Keratinocyte (primary cell): ENCODE measurements around the gene RALY.

ENCODE experiments used
- EZH2 ChIP-seq: IDR thresholded peaks from one replicate; pipeline ENCODE4 v1.6.1; 2012; ENCODE audit warnings: inconsistent platforms, mild to moderate bottlenecking, low read length, moderate library complexity
- TF ChIP-seq, protein P1 (sequence below), 3 experiments: IDR thresholded peaks in 1 of 3; conservative IDR thresholded peaks in 1 of 3; optimal IDR thresholded peaks in 1 of 3; 2 replicates in 2 of 3; 3 replicates in 1 of 3; pipeline versions ENCODE3 to v1.5.1; 2011; ENCODE audit warnings: low read length in 3 of 3, mild to moderate bottlenecking in 3 of 3, moderate library complexity in 2 of 3, control low read depth in 1 of 3, inconsistent platforms in 1 of 3; ENCODE audit not compliant: insufficient read depth in 2 of 3; ENCODE audit errors: extremely low read depth in 1 of 3

DNA sequence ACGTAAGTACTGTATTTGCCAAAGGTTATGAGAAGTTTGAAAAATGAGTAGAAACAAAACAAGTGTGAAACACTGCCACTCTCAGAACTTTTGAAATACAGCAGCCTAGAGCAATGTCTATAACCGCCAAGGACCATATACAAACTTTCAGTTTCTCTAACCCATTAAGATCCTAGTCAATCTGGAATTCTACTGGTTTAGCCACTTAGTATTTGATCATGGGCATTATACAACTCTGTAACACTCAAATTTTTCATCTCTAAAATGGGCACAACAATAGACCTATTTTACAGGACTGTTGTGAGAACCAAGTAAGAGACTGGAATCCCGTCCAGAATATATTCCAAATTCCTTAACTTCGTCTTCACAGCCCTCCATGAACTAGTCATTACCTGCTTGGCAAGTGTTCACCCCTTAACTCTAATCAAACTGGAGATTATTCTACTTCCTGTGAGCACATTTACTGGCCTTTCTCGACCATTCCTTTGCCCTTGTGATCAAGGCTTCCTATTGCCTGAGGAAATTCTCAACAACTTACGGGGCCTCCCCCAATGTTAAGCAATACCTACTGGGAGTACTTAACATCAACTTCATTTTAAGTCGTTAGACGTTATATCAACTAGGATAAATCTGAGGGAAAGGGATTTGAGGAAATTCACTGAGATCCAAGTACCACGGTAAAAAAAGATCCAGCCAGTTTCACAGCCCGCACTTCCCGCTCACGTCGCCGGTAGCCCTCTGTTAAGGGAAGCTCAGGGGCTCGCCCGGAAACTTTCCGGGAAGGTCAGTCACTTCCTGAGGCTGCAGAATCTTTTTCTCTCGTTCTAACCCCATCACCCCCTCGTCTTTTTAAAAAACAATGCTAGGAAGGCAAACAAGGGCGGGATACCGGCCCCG lies 117.3 kb downstream of the RALY start:
- TF ChIP-seq, protein P1, sequence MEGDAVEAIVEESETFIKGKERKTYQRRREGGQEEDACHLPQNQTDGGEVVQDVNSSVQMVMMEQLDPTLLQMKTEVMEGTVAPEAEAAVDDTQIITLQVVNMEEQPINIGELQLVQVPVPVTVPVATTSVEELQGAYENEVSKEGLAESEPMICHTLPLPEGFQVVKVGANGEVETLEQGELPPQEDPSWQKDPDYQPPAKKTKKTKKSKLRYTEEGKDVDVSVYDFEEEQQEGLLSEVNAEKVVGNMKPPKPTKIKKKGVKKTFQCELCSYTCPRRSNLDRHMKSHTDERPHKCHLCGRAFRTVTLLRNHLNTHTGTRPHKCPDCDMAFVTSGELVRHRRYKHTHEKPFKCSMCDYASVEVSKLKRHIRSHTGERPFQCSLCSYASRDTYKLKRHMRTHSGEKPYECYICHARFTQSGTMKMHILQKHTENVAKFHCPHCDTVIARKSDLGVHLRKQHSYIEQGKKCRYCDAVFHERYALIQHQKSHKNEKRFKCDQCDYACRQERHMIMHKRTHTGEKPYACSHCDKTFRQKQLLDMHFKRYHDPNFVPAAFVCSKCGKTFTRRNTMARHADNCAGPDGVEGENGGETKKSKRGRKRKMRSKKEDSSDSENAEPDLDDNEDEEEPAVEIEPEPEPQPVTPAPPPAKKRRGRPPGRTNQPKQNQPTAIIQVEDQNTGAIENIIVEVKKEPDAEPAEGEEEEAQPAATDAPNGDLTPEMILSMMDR (optimal IDR thresholded peaks at IDR 0.05 in 1 of 3, IDR thresholded peaks at IDR 0.05 in 1 of 3, conservative IDR thresholded peaks at IDR 0.05 in 1 of 3; ENCODE audit: extremely low read depth in 1 of 3, insufficient read depth in 2 of 3, low read length in 3 of 3) = no peak
- no peak for TF ChIP-seq EZH2
